HCT116 (cell line): ENCODE measurements around the gene CCT5. TPM values are rescaled to one million over a fixed set of nuclear protein-coding genes. Genes with fewer than 3 reads are reported as not detected.

Experiments
- ATAC-seq: fragments of 200-7000 bp; cut with Tn5 transposase; 2 replicates; pipeline ENCODE4 v1.9.1; 2020; ENCODE audit warnings: mild to moderate bottlenecking, moderate library complexity
- BruUV-seq: library from RNA; stranded (reverse); fragments of 400-500 nt; replicated peaks from 2 replicates; lab custom pipeline; 2021; lab: Mats Ljungman, UMichigan
- CTCF ChIA-PET: fragments of 300-600 bp; sonication (Branson Sonifier 250); formaldehyde crosslinking; loops from one replicate; lab custom pipeline; 2021; ENCODE audit warnings: antibody characterized with exemption; lab: Charles Lee
- POLR2A ChIA-PET: fragments of 300-600, 350-600 bp; sonication (Branson Sonifier 250); formaldehyde crosslinking; loops from one replicate; lab custom pipeline; 2021; ENCODE audit warnings: antibody characterized with exemption; lab: Charles Lee
- RAD21 ChIA-PET, 2 experiments: fragments of 300-600 bp; sonication (Branson Sonifier 250); formaldehyde crosslinking; loops; one replicate each; lab custom pipeline; 2023; ENCODE audit warnings: low total read pairs in 2 of 2; ENCODE audit not compliant: uncharacterized antibody in 2 of 2, unreplicated experiment in 2 of 2, low non-redundant PET in 1 of 2; lab: Charles Lee
- DNase-seq: peaks from one replicate; pipeline ENCODE4 v3.0.0-alpha.2; 2010; ENCODE audit warnings: low read depth, low spot score
- H2AFZ ChIP-seq: fragments of 200-600 bp; shearing (Covaris generic), sonication (generic); 2 replicates; pipeline ENCODE4 v1.6.1; 2017; ENCODE audit warnings: low read depth, mixed run types, mixed read lengths, antibody characterized with exemption, low read length; ENCODE audit not compliant: poor library complexity, severe bottlenecking
- H3K27ac ChIP-seq: 2 replicates; pipeline ENCODE4 v1.5.1; 2012; ENCODE audit warnings: low read depth, low read length
- H3K27me3 ChIP-seq: fragments of 200-600 bp; sonication (generic); 2 replicates; pipeline ENCODE4 v1.6.1; 2016; ENCODE audit warnings: mixed run types, low read length, mixed read lengths; ENCODE audit not compliant: insufficient read depth
- H3K36me3 ChIP-seq, 2 experiments: fragments of 200-500 bp in 1 of 2; fragments of 200-600 bp in 1 of 2; sonication (Bioruptor generic) in 1 of 2; sonication (generic) in 1 of 2; 2 replicates each; pipeline versions ENCODE4 v1.5.1 to v1.6.1; 2014 to 2016; ENCODE audit warnings: low read length in 2 of 2, inconsistent platforms in 1 of 2, mixed read lengths in 1 of 2, mixed run types in 1 of 2; ENCODE audit not compliant: insufficient read depth in 2 of 2, control insufficient read depth in 1 of 2
- H3K4me1 ChIP-seq, 2 experiments: fragments of 200-600 bp in 1 of 2; sonication (generic) in 1 of 2; 2 replicates each; pipeline versions ENCODE4 v1.5.1 to v1.6.1; 2012 to 2017; ENCODE audit warnings: low read length in 2 of 2, inconsistent platforms in 1 of 2, mild to moderate bottlenecking in 1 of 2, mixed read lengths in 1 of 2, mixed run types in 1 of 2, moderate library complexity in 1 of 2; ENCODE audit not compliant: insufficient read depth in 2 of 2, control insufficient read depth in 1 of 2
- H3K4me2 ChIP-seq: fragments of 200-600 bp; sonication (generic); 2 replicates; pipeline ENCODE4 v1.6.1; 2017; ENCODE audit warnings: mixed run types, low read length, mixed read lengths
- H3K4me3 ChIP-seq, 2 experiments: fragments of 200-600 bp in 1 of 2; sonication (generic) in 1 of 2; replicated peaks in 1 of 2; 2 replicates each; pipeline ENCODE4 v1.5.1; 2011 to 2016; ENCODE audit warnings: low read length in 2 of 2, control low read depth in 1 of 2, low read depth in 1 of 2, mild to moderate bottlenecking in 1 of 2, mixed read lengths in 1 of 2, mixed run types in 1 of 2
- H3K79me2 ChIP-seq: fragments of 200-600 bp; sonication (generic); 2 replicates; pipeline ENCODE4 v1.6.1; 2017; ENCODE audit warnings: mild to moderate bottlenecking, mixed run types, low read length, moderate library complexity, mixed read lengths; ENCODE audit not compliant: insufficient read depth
- H3K9ac ChIP-seq: fragments of 200-600 bp; sonication (generic); 2 replicates; pipeline ENCODE4 v1.6.1; 2016; ENCODE audit warnings: low read length, mixed read lengths
- H3K9me2 ChIP-seq: fragments of 200-600 bp; sonication (generic), shearing (Covaris generic); 2 replicates; pipeline ENCODE4 v1.6.1; 2017; ENCODE audit warnings: mixed run types, mild to moderate bottlenecking, moderate library complexity; ENCODE audit not compliant: insufficient read depth
- H3K9me3 ChIP-seq, 2 experiments: fragments of 200-500 bp in 1 of 2; fragments of 200-600 bp in 1 of 2; sonication (Bioruptor generic) in 1 of 2; sonication (generic) in 1 of 2; 2 replicates each; pipeline ENCODE4 v1.6.1; 2014 to 2017; ENCODE audit warnings: low read length in 2 of 2, mixed read lengths in 2 of 2, inconsistent platforms in 1 of 2, low read depth in 1 of 2, mild to moderate bottlenecking in 1 of 2, mixed run types in 1 of 2, moderate library complexity in 1 of 2; ENCODE audit not compliant: control insufficient read depth in 1 of 2, insufficient read depth in 1 of 2
- H4K20me1 ChIP-seq: fragments of 200-600 bp; sonication (generic), shearing (Covaris generic); 2 replicates; pipeline ENCODE4 v1.6.1; 2017; ENCODE audit warnings: mixed run types, mild to moderate bottlenecking, moderate library complexity; ENCODE audit not compliant: insufficient read depth
- CBX3 ChIP-seq: IDR thresholded peaks from 2 replicates; pipeline ENCODE4 v1.6.1; 2012; ENCODE audit warnings: low read depth
- CTCF ChIP-seq, 3 experiments: fragments of 200-600 bp in 1 of 3; sonication (generic) in 1 of 3; IDR thresholded peaks in 2 of 3; conservative IDR thresholded peaks in 1 of 3; 2 replicates each; pipeline ENCODE4 v1.5.1; 2012 to 2017; ENCODE audit warnings: low read depth in 2 of 3, low read length in 2 of 3, antibody characterized with exemption in 1 of 3, borderline replicate concordance in 1 of 3, control low read depth in 1 of 3, mild to moderate bottlenecking in 1 of 3, mixed read lengths in 1 of 3, mixed run types in 1 of 3, moderate library complexity in 1 of 3; ENCODE audit not compliant: insufficient read depth in 1 of 3
- EGR1 ChIP-seq: IDR thresholded peaks from 2 replicates; pipeline ENCODE4 v1.6.1; 2012; ENCODE audit warnings: low read depth
- ELF1 ChIP-seq: IDR thresholded peaks from 2 replicates; pipeline ENCODE4 v1.6.1; 2012; ENCODE audit warnings: low read depth, borderline replicate concordance
- EZH2 ChIP-seq: fragments of 200-600 bp; sonication (generic); IDR thresholded peaks from 2 replicates; pipeline ENCODE4 v1.6.1; 2017; ENCODE audit warnings: antibody characterized with exemption, mixed run types
- EZH2phosphoT487 ChIP-seq: fragments of 200-600 bp; IDR thresholded peaks from 2 replicates; pipeline ENCODE4 v1.6.1; 2018; ENCODE audit warnings: antibody characterized with exemption, borderline replicate concordance
- FOSL1 ChIP-seq: IDR thresholded peaks from 2 replicates; pipeline ENCODE4 v1.6.1; 2012; ENCODE audit warnings: low read depth
- JUND ChIP-seq: IDR thresholded peaks from 2 replicates; pipeline ENCODE4 v1.6.1; 2012
- MAX ChIP-seq: IDR thresholded peaks from 2 replicates; pipeline ENCODE4 v1.6.1; 2012
- POLR2A ChIP-seq: IDR thresholded peaks from 2 replicates; pipeline ENCODE4 v1.7.0; 2011; ENCODE audit warnings: borderline replicate concordance; ENCODE audit not compliant: insufficient read depth, insufficient read length; ENCODE audit errors: extremely low read depth
- POLR2AphosphoS5 ChIP-seq: IDR thresholded peaks from 2 replicates; pipeline ENCODE4 v1.6.1; 2011; ENCODE audit warnings: mild to moderate bottlenecking, low read depth, low read length, moderate library complexity
- RAD21 ChIP-seq: IDR thresholded peaks from 2 replicates; pipeline ENCODE4 v1.6.1; 2012; ENCODE audit warnings: low read depth, mild to moderate bottlenecking
- REST ChIP-seq: IDR thresholded peaks from 2 replicates; pipeline ENCODE4 v1.6.1; 2012; ENCODE audit warnings: low read depth
- SIN3A ChIP-seq: IDR thresholded peaks from 2 replicates; pipeline ENCODE4 v1.6.1; 2012; ENCODE audit warnings: low read depth
- SRF ChIP-seq: IDR thresholded peaks from 2 replicates; pipeline ENCODE4 v1.6.1; 2012; ENCODE audit warnings: low read depth
- YY1 ChIP-seq: IDR thresholded peaks from 2 replicates; pipeline ENCODE4 v1.6.1; 2011; ENCODE audit warnings: low read length, low read depth, moderate library complexity, mild to moderate bottlenecking; ENCODE audit not compliant: insufficient replicate concordance; ENCODE audit errors: extremely low read depth
- ZBTB33 ChIP-seq: IDR thresholded peaks from 2 replicates; pipeline ENCODE4 v1.6.1; 2011; ENCODE audit warnings: mild to moderate bottlenecking, low read length, moderate library complexity; ENCODE audit not compliant: insufficient replicate concordance; ENCODE audit errors: extremely low read depth
- ZFX ChIP-seq: fragments of 450-650 bp; IDR thresholded peaks from 2 replicates; pipeline ENCODE4 v1.6.1; 2017
- intact Hi-C: fragments of 100-400 bp; cut with micrococcal nuclease; formaldehyde crosslinking; loops from 2 replicates; pipeline ENCODE4 v1.10.0; 2022
- total RNA-seq: library from RNA; stranded (reverse); gene quantifications from one replicate; pipeline ENCODE4 v1.2.1, GENCODE V29; 2021; ENCODE audit not compliant: unreplicated experiment

The CCT5 gene
- total RNA-seq, 1 experiment from 2014 or later = 489 TPM

- Histone ChIP-seq H4K20me1 (no peaks in the 10 kb centered on the region), H3K4me3 (no peak overlapping the region), H2AFZ (no peak overlapping the region), H3K9me3 (no peaks in the 10 kb centered on the region), H3K79me2 (no peaks in the 10 kb centered on the region), H3K4me2 (no peak overlapping the region), H3K9ac (no peak overlapping the region), H3K9me2 (no peaks in the 10 kb centered on the region), H3K27me3 (no peaks in the 10 kb centered on the region), H3K36me3 (no peaks in the 10 kb centered on the region), H3K4me1 (no peaks in the 10 kb centered on the region), H3K27ac (no peak overlapping the region)
- no TSS peak for BruUV-seq
- CTCF ChIA-PET = no interaction called here
- DNase-seq (no peak), ATAC-seq (no peak)
- RAD21 ChIA-PET = no interaction called here
- intact Hi-C loops = no loop called here
- TF ChIP-seq JUND (no peak), CTCF (IDR thresholded peaks at IDR 0.05 in 2 of 3, conservative IDR thresholded peaks at IDR 0.05 in 1 of 3; ENCODE audit: borderline replicate concordance in 1 of 3, insufficient read depth in 1 of 3, low read depth in 2 of 3, low read length in 2 of 3) (no peak), EGR1 (no peak), SRF (no peak), RAD21 (no peak), MAX (no peak), SIN3A (no peak), ZBTB33 (no peak), EZH2phosphoT487 (no peak), ZFX (no peak), REST (no peak), POLR2A (no peak), POLR2AphosphoS5 (no peak), ELF1 (no peak), FOSL1 (no peak), EZH2 (no peak), CBX3 (no peak), YY1 (no peak)
- POLR2A ChIA-PET = no interaction called here
These were observed 25.4 kb downstream of the CCT5 start for GRCh38 chr5:10275460-10275859.
